GM12878 (cell line): Measurements from ENCODE around the gene ANKRD40CL. TPM values are rescaled to one million over a fixed set of nuclear protein-coding genes. Genes with fewer than 3 reads are reported as not detected.

Experiments used
- ATAC-seq: fragments of 200-7000 bp; cut with Tn5 transposase; 3 replicates; pipeline ENCODE4 v1.9.1; 2020; ENCODE audit warnings: mild to moderate bottlenecking, moderate library complexity
- BruUV-seq: library from RNA; stranded (reverse); fragments of 400-500 nt; replicated peaks from 2 replicates; lab custom pipeline; 2021; lab: Mats Ljungman, UMichigan
- CTCF ChIA-PET: fragments of 300-600 bp; sonication (Branson Sonifier 250); formaldehyde crosslinking; extraction: SDS; loops from one replicate; lab custom pipeline; 2021; ENCODE audit warnings: inconsistent platforms; lab: Yijun Ruan, JAX
- POLR2A ChIA-PET: fragments of 350-600 bp; formaldehyde crosslinking; extraction: SDS; loops from one replicate; lab custom pipeline; 2021; ENCODE audit warnings: inconsistent platforms; lab: Charles Lee
- RAD21 ChIA-PET: fragments of 300-600 bp; sonication (Branson Sonifier 250); formaldehyde crosslinking; loops from one replicate; lab custom pipeline; 2023; ENCODE audit warnings: antibody characterized with exemption; ENCODE audit not compliant: unreplicated experiment; lab: Charles Lee
- SMC1A ChIA-PET: fragments of 300-600 bp; sonication (Branson Sonifier 250); formaldehyde crosslinking; loops from one replicate; lab custom pipeline; 2023; ENCODE audit not compliant: unreplicated experiment, uncharacterized antibody; lab: Charles Lee
- DNase-seq: peaks from one replicate; pipeline ENCODE4 v3.0.0-alpha.2; 2011; ENCODE audit warnings: low read depth, low spot score
- FAIRE-seq: peaks from 3 replicates; lab custom pipeline; 2011; peaks lifted over from hg19 to GRCh38; lab: Jason Lieb, UNC
- H2AFZ ChIP-seq: 2 replicates; pipeline ENCODE4 v1.6.0; 2011; ENCODE audit warnings: low read depth, low read length, control low read depth; ENCODE audit not compliant: control insufficient read depth
- H3K27ac ChIP-seq: 2 replicates; pipeline ENCODE4 v1.5.1; 2011; ENCODE audit warnings: control low read depth; ENCODE audit not compliant: control insufficient read depth, insufficient read depth
- H3K27me3 ChIP-seq, 2 experiments: replicated peaks in 1 of 2; 2 replicates each; pipeline versions ENCODE4 v1.6.0 to v1.6.1; 2011; ENCODE audit warnings: low read length in 1 of 2; ENCODE audit not compliant: control insufficient read depth in 2 of 2, insufficient read depth in 2 of 2
- H3K36me3 ChIP-seq, 2 experiments: 2 replicates each; pipeline ENCODE4 v1.5.1; 2011; ENCODE audit warnings: low read length in 1 of 2; ENCODE audit not compliant: control insufficient read depth in 2 of 2, insufficient read depth in 2 of 2
- H3K4me1 ChIP-seq: 2 replicates; pipeline ENCODE4 v1.6.1; 2011; ENCODE audit warnings: mild to moderate bottlenecking, low read length, moderate library complexity, mixed read lengths; ENCODE audit not compliant: control insufficient read depth, insufficient read depth
- H3K4me2 ChIP-seq: 2 replicates; pipeline ENCODE4 v1.6.0; 2011; ENCODE audit warnings: control low read depth; ENCODE audit not compliant: control insufficient read depth, insufficient read depth
- H3K4me3 ChIP-seq: fragments of 200-600 bp; sonication (generic); 2 replicates; pipeline ENCODE4 v1.5.1; 2016
- H3K79me2 ChIP-seq: 2 replicates; pipeline ENCODE4 v1.6.0; 2011; ENCODE audit warnings: low read length; ENCODE audit not compliant: control insufficient read depth, insufficient read depth
- H3K9ac ChIP-seq: 2 replicates; pipeline ENCODE4 v1.8.0; 2011; ENCODE audit warnings: low read length, control low read depth, mixed read lengths; ENCODE audit not compliant: control insufficient read depth, insufficient read depth
- H3K9me3 ChIP-seq: replicated peaks from 3 replicates; pipeline ENCODE4 v1.5.1; 2011; ENCODE audit warnings: mild to moderate bottlenecking, low read length; ENCODE audit not compliant: control insufficient read depth, insufficient read depth
- H4K20me1 ChIP-seq: 2 replicates; pipeline ENCODE4 v1.6.0; 2011; ENCODE audit not compliant: control insufficient read depth, insufficient read depth
- BCL11A ChIP-seq: IDR thresholded peaks from 2 replicates; pipeline ENCODE4 v1.6.1; 2011; ENCODE audit warnings: low read depth, low read length
- GATAD2B ChIP-seq: fragments of 450-650 bp; conservative IDR thresholded peaks from 2 replicates; pipeline ENCODE4 v1.6.1; 2017; ENCODE audit warnings: low read depth, mild to moderate bottlenecking, moderate library complexity
- IRF5 ChIP-seq: fragments of 450-650 bp; IDR thresholded peaks from 2 replicates; pipeline ENCODE4 v1.6.1; 2017; ENCODE audit warnings: borderline replicate concordance
- JUND ChIP-seq: IDR thresholded peaks from 2 replicates; pipeline ENCODE4 v1.6.1; 2012; ENCODE audit warnings: low read depth, mild to moderate bottlenecking, low read length, improper control_type of control experiment, moderate library complexity
- KDM1A ChIP-seq: fragments of 200-600 bp; sonication (generic); IDR thresholded peaks from 2 replicates; pipeline ENCODE4 v1.6.1; 2016; ENCODE audit warnings: borderline replicate concordance
- MTA2 ChIP-seq: fragments of 450-650 bp; IDR thresholded peaks from 2 replicates; pipeline ENCODE4 v1.6.1; 2016; ENCODE audit warnings: low read depth, mild to moderate bottlenecking, moderate library complexity
- MXI1 ChIP-seq: fragments of 150-350 bp; IDR thresholded peaks from 2 replicates; pipeline ENCODE4 v1.6.1; 2011; ENCODE audit warnings: low read depth, mild to moderate bottlenecking, inconsistent platforms, low read length, improper control_type of control experiment
- MYB ChIP-seq: fragments of 150-350 bp; IDR thresholded peaks from 2 replicates; pipeline ENCODE4 v1.6.1; 2014; ENCODE audit warnings: mild to moderate bottlenecking, low read depth, low read length, borderline replicate concordance
- NFYA ChIP-seq: IDR thresholded peaks from 2 replicates; pipeline ENCODE4 v1.6.1; 2011; ENCODE audit warnings: low read depth, mild to moderate bottlenecking, low read length, improper control_type of control experiment, borderline replicate concordance
- NRF1 ChIP-seq: conservative IDR thresholded peaks from 2 replicates; pipeline ENCODE4 v1.6.1; 2011; ENCODE audit warnings: mild to moderate bottlenecking, low read depth, low read length, improper control_type of control experiment
- RFX5 ChIP-seq: IDR thresholded peaks from 2 replicates; pipeline ENCODE4 v1.6.1; 2011; ENCODE audit warnings: low read depth, low read length, improper control_type of control experiment
- SUZ12 ChIP-seq: fragments of 200-600 bp; sonication (generic); IDR thresholded peaks from one replicate; pipeline ENCODE4 v1.6.1; 2018; ENCODE audit warnings: antibody characterized with exemption, mild to moderate bottlenecking; ENCODE audit not compliant: unreplicated experiment
- TCF12 ChIP-seq: IDR thresholded peaks from 2 replicates; pipeline ENCODE4 v1.6.1; 2011; ENCODE audit warnings: low read depth, mild to moderate bottlenecking, low read length
- USF1 ChIP-seq: IDR thresholded peaks from 2 replicates; pipeline ENCODE4 v1.6.1; 2011; ENCODE audit warnings: borderline replicate concordance, low read depth, mild to moderate bottlenecking, moderate library complexity, mixed read lengths, low read length; ENCODE audit not compliant: insufficient read depth; ENCODE audit errors: extremely low read length
- YY1 ChIP-seq: IDR thresholded peaks from 2 replicates; pipeline ENCODE4 v1.6.1; 2011; ENCODE audit warnings: low read depth, mild to moderate bottlenecking, low read length
- ZBTB11 ChIP-seq: fragments of 450-650 bp; formaldehyde crosslinking; IDR thresholded peaks from 2 replicates; pipeline ENCODE4 v1.5.0; 2022; ENCODE audit warnings: mild to moderate bottlenecking, missing genetic modification characterization
- ZSCAN29 ChIP-seq: fragments of 450-650 bp; IDR thresholded peaks from 2 replicates; pipeline ENCODE4 v1.6.1; 2017; ENCODE audit warnings: mild to moderate bottlenecking, moderate library complexity
- WGBS: methylation state at CpG from one replicate; pipeline ENCODE4 v1.1.6; 2016; ENCODE audit warnings: low lambda C conversion rate; ENCODE audit not compliant: insufficient replicate concordance, insufficient coverage; ENCODE audit errors: missing lambda C conversion rate; 5-methylcytosine and 5-hydroxymethylcytosine counted together
- in situ Hi-C: fragments of 300-500 bp; cut with MboI; formaldehyde crosslinking; loops from 9 replicates; pipeline ENCODE4 v1.14.3; 2018; ENCODE audit warnings: mixed read lengths
- intact Hi-C: fragments of 100-400 bp; cut with micrococcal nuclease; formaldehyde crosslinking; loops from one replicate; pipeline ENCODE4 v1.14.2; 2022; ENCODE audit not compliant: unreplicated experiment
- polyA plus RNA-seq, 11 experiments: library from polyadenylated mRNA; depleted of rRNA in 4 of 11; unstranded in 6 of 11; stranded (reverse) in 5 of 11; fragments of >200 nt; fragmentation: Nextera tagmentation in 4 of 11; fragmentation: Illumina TruSeq in 1 of 11; extraction: Ambion mirVana in 4 of 11; extraction: Trizol in 1 of 11; gene quantifications; 1 replicate in 1 of 11; 2 replicates in 10 of 11; pipeline versions ENCODE4 v1.2.1 to v1.2.3, GENCODE V29; 2011 to 2016; ENCODE audit warnings: inconsistent platforms in 2 of 11, missing spikeins in 2 of 11, low read depth in 1 of 11
- total RNA-seq, 4 experiments: library from RNA; depleted of rRNA in 3 of 4; stranded (reverse); fragments of >200 nt in 3 of 4; fragmentation: Illumina TruSeq in 1 of 4; extraction: Trizol in 1 of 4; gene quantifications; 2 replicates each; pipeline versions ENCODE4 v1.2.1 to v1.2.3, GENCODE V29; 2013 to 2021

The ANKRD40CL gene
- total and polyA plus RNA-seq, 10 of the 15 experiments (the other 5 are each of a cell fraction or from before 2014, with no cell fraction given) = not detected

- Histone ChIP-seq H3K79me2 (peaks cover 68% of the 10 kb centered on the region), H3K4me2 (no peak overlapping the region), H3K9ac (no peak overlapping the region), H3K27me3 (no peaks in the 10 kb centered on the region), H4K20me1 (peaks cover 9% of the 10 kb centered on the region), H3K4me1 (peaks cover 6% of the 10 kb centered on the region; the same call in 1 of the 2 replicates), H3K9me3 (no peaks in the 10 kb centered on the region), H3K4me3 (no peak overlapping the region), H3K27ac (no peak overlapping the region), H2AFZ (no peak overlapping the region), H3K36me3 (peaks cover 10 to 34% of the 10 kb centered on the region in 2 experiments)
- 65% methylated on average over 2 of the region's 2 CpGs for WGBS
- ChIA-PET SMC1A (no interaction called here), CTCF (no interaction called here), POLR2A (no interaction called here), RAD21 (no interaction called here)
- ATAC-seq (peak; percentile 56), FAIRE-seq (no peak), DNase-seq (no peak)
- in situ Hi-C loops (no loop called here), intact Hi-C loops (no loop called here)
- TSS peak; percentile 11 for BruUV-seq
- TF ChIP-seq TCF12 (no peak), USF1 (no peak), RFX5 (no peak), KDM1A (no peak), NRF1 (no peak), MTA2 (no peak), ZSCAN29 (no peak), NFYA (no peak), SUZ12 (no peak), MXI1 (no peak), YY1 (no peak), JUND (no peak), GATAD2B (no peak), IRF5 (no peak), BCL11A (no peak), MYB (no peak), ZBTB11 (CRISPR knock-in tag) (no peak)
Measured at GRCh38 chr17:50737118-50737698, 30.1 kb downstream of the ANKRD40CL start.
